AG04450 (cell line): ENCODE measurements around the gene ERC1. TPM values are rescaled to one million over a fixed set of nuclear protein-coding genes. Genes with fewer than 3 reads are reported as not detected.

Experiments used
- CTCF ChIA-PET: fragments of 300-600, 350-600 bp; formaldehyde crosslinking; extraction: SDS; loops from one replicate; lab custom pipeline; 2022; ENCODE audit warnings: antibody characterized with exemption, inconsistent platforms; lab: Charles Lee
- POLR2A ChIA-PET: fragments of 350-600 bp; formaldehyde crosslinking; extraction: SDS; loops from one replicate; lab custom pipeline; 2021; ENCODE audit warnings: antibody characterized with exemption, inconsistent platforms; lab: Yijun Ruan, JAX
- DNase-seq: peaks from one replicate; pipeline ENCODE4 v3.0.0-alpha.2; 2011; ENCODE audit warnings: low read depth, low spot score
- H3K27ac ChIP-seq: one replicate; pipeline ENCODE4 v1.5.1; 2012; ENCODE audit warnings: low read depth, low read length, control low read depth
- H3K27me3 ChIP-seq: one replicate; pipeline ENCODE4 v1.6.0; 2012; ENCODE audit warnings: low read length; ENCODE audit not compliant: control insufficient read depth, insufficient read depth
- H3K4me3 ChIP-seq: 2 replicates; pipeline ENCODE4 v1.5.1; 2011; ENCODE audit warnings: mild to moderate bottlenecking, low read depth, low read length, control low read depth
- H3K9me3 ChIP-seq: 2 replicates; pipeline ENCODE4 v1.5.1; 2012; ENCODE audit warnings: low read length; ENCODE audit not compliant: control insufficient read depth, insufficient read depth
- CTCF ChIP-seq: IDR thresholded peaks from 2 replicates; pipeline ENCODE4 v1.5.1; 2011; ENCODE audit warnings: low read depth, low read length, control low read depth, inconsistent platforms
- polyA plus RNA-seq: library from polyadenylated mRNA; depleted of rRNA; stranded (reverse); fragments of >200 nt; gene quantifications from 2 replicates; pipeline ENCODE4 v1.2.3, GENCODE V29; 2011

The ERC1 gene
- polyA plus RNA-seq, 1 experiment, result 28.6 TPM

- DNase-seq, result no peak
- TF ChIP-seq CTCF, result no peak
- Histone ChIP-seq H3K9me3 (no peaks in the 10 kb centered on the region), H3K27ac (no peak overlapping the region), H3K27me3 (no peaks in the 10 kb centered on the region), H3K4me3 (no peak overlapping the region)
- POLR2A ChIA-PET, result no interaction called here
- CTCF ChIA-PET, result interaction anchor here (3.5 kb wide), 1 partner anchor 52 kb away, joined by 10 read pairs; no protein-coding TSS in a partner anchor
These were observed 179.4 kb downstream of the ERC1 start for GRCh38 chr12:1170411-1170810.

GRCh38 chr12:1171657-1172408 lies 180.8 kb downstream of the ERC1 start:
- POLR2A ChIA-PET, result no interaction called here
- CTCF ChIA-PET, result interaction anchor here (3.5 kb wide), 1 partner anchor 54 kb away, joined by 10 read pairs; no protein-coding TSS in a partner anchor
- H3K27ac ChIP-seq, result no peak overlapping the region
- no peaks in the 10 kb centered on the region for H3K27me3 ChIP-seq
- no peaks in the 10 kb centered on the region for H3K9me3 ChIP-seq
- H3K4me3 ChIP-seq, result no peak overlapping the region
- no peak for TF ChIP-seq CTCF
- no peak for DNase-seq

- Histone ChIP-seq H3K4me3 (no peak overlapping the region), H3K9me3 (no peaks in the 10 kb centered on the region), H3K27ac (no peak overlapping the region), H3K27me3 (no peaks in the 10 kb centered on the region)
- DNase-seq, result no peak
- no peak for TF ChIP-seq CTCF
- ChIA-PET POLR2A (no interaction called here), CTCF (interaction anchor here (3.5 kb wide), 1 partner anchor 56 kb away, joined by 10 read pairs; no protein-coding TSS in a partner anchor)
These were observed 183.0 kb downstream of the ERC1 start for GRCh38 chr12:1173781-1174617.

GRCh38 chr12:1174659-1175058 lies 183.6 kb downstream of the ERC1 start:
- H3K27me3 ChIP-seq, result no peaks in the 10 kb centered on the region
- H3K9me3 ChIP-seq, result no peaks in the 10 kb centered on the region
- DNase-seq, result no peak
- no peak overlapping the region for H3K4me3 ChIP-seq
- ChIA-PET CTCF (no interaction called here), POLR2A (no interaction called here)
- no peak for TF ChIP-seq CTCF
- no peak overlapping the region for H3K27ac ChIP-seq

DNA sequence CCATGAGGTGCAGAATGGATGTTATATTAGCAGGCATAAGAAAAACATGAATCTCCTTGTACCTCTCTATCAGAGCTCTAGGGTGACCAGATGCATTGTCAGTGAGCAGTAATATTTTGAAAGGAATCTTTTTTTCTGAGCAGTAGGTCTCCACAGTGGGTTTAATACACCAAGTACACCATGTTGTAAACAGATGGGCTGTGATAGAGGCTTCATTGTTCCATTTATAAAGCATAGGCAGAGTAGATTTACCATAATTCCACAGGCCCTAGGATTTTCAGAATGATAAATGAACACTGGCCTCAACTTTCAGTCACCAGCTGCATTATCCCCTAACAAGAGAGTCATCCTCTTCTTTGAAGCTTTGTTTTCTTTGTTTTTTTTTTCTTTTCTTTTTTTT lies 185.2 kb downstream of the ERC1 start:
- POLR2A ChIA-PET, result no interaction called here
- DNase-seq, result no peak

More for the DNA sequence above, 185.2 kb downstream of the ERC1 start:
- TF ChIP-seq CTCF, result no peak
- CTCF ChIA-PET, result no interaction called here
- Histone ChIP-seq H3K9me3 (no peaks in the 10 kb centered on the region), H3K4me3 (no peak overlapping the region), H3K27me3 (no peaks in the 10 kb centered on the region), H3K27ac (no peak overlapping the region)
